DOHH2 (cell line): ENCODE results near the gene NSL1.

ENCODE experiments used
- H3F3A ChIP-seq: fragments of 200-600 bp; sonication (generic), shearing (Covaris generic); 2 replicates; pipeline ENCODE4 v1.6.0; 2016; ENCODE audit warnings: antibody characterized with exemption, mild to moderate bottlenecking; ENCODE audit not compliant: control insufficient read depth, insufficient read depth
- H3K27ac ChIP-seq: fragments of 200-600 bp; sonication (generic); 2 replicates; pipeline ENCODE4 v1.5.1; 2014; ENCODE audit warnings: low read depth, mild to moderate bottlenecking, low read length, moderate library complexity
- H3K27me3 ChIP-seq: fragments of 200-600 bp; sonication (generic); 2 replicates; pipeline ENCODE4 v1.6.1; 2014; ENCODE audit warnings: mild to moderate bottlenecking, low read length, mixed read lengths; ENCODE audit not compliant: control insufficient read depth
- H3K36me3 ChIP-seq: fragments of 200-600 bp; sonication (generic); 2 replicates; pipeline ENCODE4 v1.6.1; 2014; ENCODE audit warnings: mild to moderate bottlenecking, low read length, moderate library complexity, mixed read lengths; ENCODE audit not compliant: control insufficient read depth
- H3K4me1 ChIP-seq: fragments of 200-600 bp; sonication (generic); 2 replicates; pipeline ENCODE4 v1.6.1; 2014; ENCODE audit warnings: mild to moderate bottlenecking, low read length, mixed read lengths; ENCODE audit not compliant: control insufficient read depth
- H3K4me2 ChIP-seq: fragments of 200-600 bp; sonication (generic); 2 replicates; pipeline ENCODE4 v1.6.0; 2014; ENCODE audit warnings: mild to moderate bottlenecking, low read length, moderate library complexity
- H3K4me3 ChIP-seq: fragments of 200-600 bp; sonication (generic); 2 replicates; pipeline ENCODE4 v1.5.1; 2014; ENCODE audit warnings: mild to moderate bottlenecking, low read length, mixed read lengths
- H3K79me2 ChIP-seq: fragments of 200-600 bp; sonication (generic); 2 replicates; pipeline ENCODE4 v1.6.1; 2014; ENCODE audit warnings: mild to moderate bottlenecking, low read length, mixed read lengths; ENCODE audit not compliant: control insufficient read depth
- H3K9me2 ChIP-seq: fragments of 200-600 bp; sonication (generic); replicated peaks from 2 replicates; pipeline ENCODE4 v1.6.1; 2014; ENCODE audit warnings: mild to moderate bottlenecking, low read length, mixed read lengths; ENCODE audit not compliant: control insufficient read depth
- H3K9me3 ChIP-seq: fragments of 200-600 bp; sonication (generic); 2 replicates; pipeline ENCODE4 v1.6.1; 2014; ENCODE audit warnings: antibody characterized with exemption, low read length, mixed read lengths; ENCODE audit not compliant: control insufficient read depth, insufficient read depth
- H4K20me1 ChIP-seq: fragments of 200-600 bp; sonication (generic); 2 replicates; pipeline ENCODE4 v1.6.0; 2014; ENCODE audit warnings: low read depth, mild to moderate bottlenecking, antibody characterized with exemption, low read length, moderate library complexity; ENCODE audit not compliant: control insufficient read depth, insufficient read depth
- EZH2phosphoT487 ChIP-seq: fragments of 200-600 bp; sonication (generic); IDR thresholded peaks from 2 replicates; pipeline ENCODE4 v1.6.1; 2017; ENCODE audit warnings: borderline replicate concordance, mild to moderate bottlenecking, antibody characterized with exemption, low read length, moderate library complexity, mixed read lengths
- TF ChIP-seq, protein P1 (sequence below): fragments of 200-600 bp; sonication (generic); IDR thresholded peaks from one replicate; pipeline ENCODE4 v1.5.1; 2014; ENCODE audit warnings: antibody characterized with exemption, mild to moderate bottlenecking, low read depth, low read length; ENCODE audit not compliant: poor library complexity, severe bottlenecking

The NSL1 gene

DNA sequence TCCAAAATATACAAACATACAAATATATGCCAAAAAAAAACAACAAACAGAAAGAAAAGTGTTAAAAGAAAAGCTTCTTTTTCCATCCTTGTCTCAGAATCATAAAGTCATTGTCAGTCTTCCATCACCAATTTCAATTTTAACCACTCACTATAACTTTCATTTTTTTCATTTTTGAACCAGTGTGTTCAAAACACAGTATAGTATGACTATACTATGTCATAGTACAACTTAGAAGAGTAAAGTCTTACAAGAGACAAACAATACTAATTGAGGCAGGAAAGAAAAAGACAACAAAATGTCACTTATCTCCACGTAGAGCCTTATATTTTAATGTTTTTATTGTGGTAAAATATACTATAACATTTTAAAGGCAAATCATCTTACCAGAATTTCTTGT, 7.6 kb downstream of the NSL1 start:
- H3K4me2 ChIP-seq: no peak overlapping the region
- no peak overlapping the region for H3K4me3 ChIP-seq
- no peaks in the 10 kb centered on the region for H3K27me3 ChIP-seq
- no peaks in the 10 kb centered on the region for H3K9me3 ChIP-seq
- no peak overlapping the region for H3K27ac ChIP-seq
- H4K20me1 ChIP-seq: no peaks in the 10 kb centered on the region
- peaks cover 73% of the 10 kb centered on the region for H3K36me3 ChIP-seq
- H3K9me2 ChIP-seq: no peaks in the 10 kb centered on the region
- peaks cover 15% of the 10 kb centered on the region for H3F3A ChIP-seq
- TF ChIP-seq EZH2phosphoT487: no peak
- TF ChIP-seq, protein P1, sequence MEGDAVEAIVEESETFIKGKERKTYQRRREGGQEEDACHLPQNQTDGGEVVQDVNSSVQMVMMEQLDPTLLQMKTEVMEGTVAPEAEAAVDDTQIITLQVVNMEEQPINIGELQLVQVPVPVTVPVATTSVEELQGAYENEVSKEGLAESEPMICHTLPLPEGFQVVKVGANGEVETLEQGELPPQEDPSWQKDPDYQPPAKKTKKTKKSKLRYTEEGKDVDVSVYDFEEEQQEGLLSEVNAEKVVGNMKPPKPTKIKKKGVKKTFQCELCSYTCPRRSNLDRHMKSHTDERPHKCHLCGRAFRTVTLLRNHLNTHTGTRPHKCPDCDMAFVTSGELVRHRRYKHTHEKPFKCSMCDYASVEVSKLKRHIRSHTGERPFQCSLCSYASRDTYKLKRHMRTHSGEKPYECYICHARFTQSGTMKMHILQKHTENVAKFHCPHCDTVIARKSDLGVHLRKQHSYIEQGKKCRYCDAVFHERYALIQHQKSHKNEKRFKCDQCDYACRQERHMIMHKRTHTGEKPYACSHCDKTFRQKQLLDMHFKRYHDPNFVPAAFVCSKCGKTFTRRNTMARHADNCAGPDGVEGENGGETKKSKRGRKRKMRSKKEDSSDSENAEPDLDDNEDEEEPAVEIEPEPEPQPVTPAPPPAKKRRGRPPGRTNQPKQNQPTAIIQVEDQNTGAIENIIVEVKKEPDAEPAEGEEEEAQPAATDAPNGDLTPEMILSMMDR: no peak
- peaks cover 7% of the 10 kb centered on the region for H3K4me1 ChIP-seq
- H3K79me2 ChIP-seq: peaks cover 17% of the 10 kb centered on the region

DNA sequence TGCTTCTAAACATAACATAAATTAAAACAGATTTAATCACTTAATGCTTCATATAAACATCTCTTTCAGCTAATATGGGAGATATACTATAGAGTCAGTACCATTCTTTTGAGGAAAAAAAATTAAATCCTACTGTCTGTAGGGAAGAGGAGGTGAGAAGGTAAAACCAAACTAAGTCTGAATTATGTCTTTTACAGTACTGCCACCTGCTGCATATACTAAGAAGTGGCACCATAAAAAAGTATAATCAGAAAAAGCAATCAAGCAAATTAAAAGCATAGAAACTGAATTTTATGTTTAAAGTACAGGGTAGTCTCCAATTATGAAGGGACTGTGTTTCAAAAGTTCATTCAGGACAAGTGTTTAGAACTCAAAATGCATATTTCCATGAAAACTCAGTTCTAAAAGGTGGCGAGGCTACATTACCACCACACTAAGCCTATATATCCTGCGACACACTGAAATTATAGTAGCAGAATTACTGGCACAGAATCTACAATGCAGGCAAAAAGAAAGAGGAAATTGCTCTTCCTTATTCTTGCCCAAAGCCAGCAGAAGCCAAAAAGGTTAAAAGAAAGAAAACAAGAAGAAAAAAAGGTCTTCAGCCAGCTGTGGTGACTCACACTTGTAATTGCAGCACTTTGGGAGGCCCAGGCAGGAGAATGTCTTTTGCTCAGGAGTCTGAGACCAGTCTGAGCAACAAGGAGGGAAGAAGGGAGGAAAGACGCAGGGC, 9.0 kb downstream of the NSL1 start:
- Histone ChIP-seq H3K4me1 (no peaks in the 10 kb centered on the region), H3F3A (peaks cover 17% of the 10 kb centered on the region), H3K4me2 (no peak overlapping the region), H3K4me3 (no peak overlapping the region), H3K79me2 (peaks cover 4% of the 10 kb centered on the region), H3K36me3 (peaks cover 68% of the 10 kb centered on the region), H3K9me3 (no peaks in the 10 kb centered on the region), H3K27ac (no peak overlapping the region), H4K20me1 (no peaks in the 10 kb centered on the region), H3K27me3 (no peaks in the 10 kb centered on the region), H3K9me2 (no peaks in the 10 kb centered on the region)
- TF ChIP-seq, protein P1: peak; percentile 65
- TF ChIP-seq EZH2phosphoT487: no peak

DNA sequence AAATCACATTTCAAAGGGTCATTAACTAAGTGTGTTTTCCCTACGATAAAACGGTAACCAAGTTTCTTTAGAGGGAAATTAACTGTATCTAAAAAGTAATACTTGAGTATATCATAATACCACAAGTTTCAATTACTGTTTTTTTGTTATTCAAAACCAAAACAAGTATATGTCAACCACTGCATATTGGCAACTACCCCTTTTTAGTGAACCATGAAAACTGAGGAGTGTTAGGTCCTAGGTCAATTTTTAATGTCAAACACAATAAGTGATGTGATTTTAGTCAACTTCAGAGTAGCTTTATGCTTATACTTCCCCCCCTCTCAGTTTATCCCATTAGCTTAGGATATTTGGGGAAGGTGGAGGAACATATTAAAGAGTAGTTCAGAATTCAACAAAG, 10.4 kb downstream of the NSL1 start:
- Histone ChIP-seq H3K4me2 (no peak overlapping the region), H4K20me1 (no peaks in the 10 kb centered on the region), H3K4me1 (no peaks in the 10 kb centered on the region), H3K4me3 (no peak overlapping the region), H3K36me3 (peaks cover 55% of the 10 kb centered on the region), H3K27me3 (no peaks in the 10 kb centered on the region), H3K27ac (no peak overlapping the region), H3K79me2 (no peaks in the 10 kb centered on the region), H3F3A (peaks cover 19% of the 10 kb centered on the region), H3K9me3 (no peaks in the 10 kb centered on the region), H3K9me2 (no peaks in the 10 kb centered on the region)
- TF ChIP-seq, protein P1: no peak
- no peak for TF ChIP-seq EZH2phosphoT487
